Measurements from ENCODE around the gene TMED1. TPM values are rescaled to one million over a fixed set of nuclear protein-coding genes. Genes with fewer than 3 reads are reported as not detected.

The TMED1 gene
- polyA plus RNA-seq, 1 donor from 2014 or later = 20.2 TPM

GRCh38 chr19:10876459-10877240 lies 40.6 kb upstream of the TMED1 start:
- H3F3A ChIP-seq (ENCODE audit: insufficient read depth, low read length, poor library complexity, severe bottlenecking) = no peaks in the 10 kb centered on the region
- H3K27me3 ChIP-seq (ENCODE audit: insufficient read depth, low read depth, low read length) = no peaks in the 10 kb centered on the region
- H3K4me2 ChIP-seq (ENCODE audit: low read length) = no peak overlapping the region
- no peaks in the 10 kb centered on the region for H3K9me3 ChIP-seq (ENCODE audit: low read length)
- H3K79me2 ChIP-seq (replicated peaks; ENCODE audit: insufficient read depth, low read length) = peaks cover 70% of the 10 kb centered on the region
- no peaks in the 10 kb centered on the region for H4K20me1 ChIP-seq (ENCODE audit: insufficient read depth)
- H3K9ac ChIP-seq (ENCODE audit: low read length) = no peak overlapping the region
- no peak overlapping the region for H3K27ac ChIP-seq (ENCODE audit: low read length)
- H3K4me3 ChIP-seq (ENCODE audit: low read length) = no peak overlapping the region
- no peak overlapping the region for H2AFZ ChIP-seq (ENCODE audit: low read depth, low read length)
- H3K36me3 ChIP-seq (ENCODE audit: insufficient read depth, low read length) = no peaks in the 10 kb centered on the region
- no peaks in the 10 kb centered on the region for H3K9me2 ChIP-seq (ENCODE audit: insufficient read depth, low read length)
- TF ChIP-seq MXI1 (conservative IDR thresholded peaks at IDR 0.05; ENCODE audit: poor library complexity, severe bottlenecking) = no peak
- TF ChIP-seq TAF1 (IDR thresholded peaks at IDR 0.05; ENCODE audit: low read depth) = no peak
- no peak for TF ChIP-seq EZH2 (IDR thresholded peaks at IDR 0.05; ENCODE audit: borderline replicate concordance, insufficient read depth, low read length, poor library complexity, severe bottlenecking)
- TF ChIP-seq RAD21 (conservative IDR thresholded peaks at IDR 0.05) = no peak
- TF ChIP-seq SMC3 (conservative IDR thresholded peaks at IDR 0.05; ENCODE audit: poor library complexity) = no peak
- TF ChIP-seq POLR2AphosphoS5 (IDR thresholded peaks at IDR 0.05) = no peak
- no peak for TF ChIP-seq EP300 (conservative IDR thresholded peaks at IDR 0.05; ENCODE audit: poor library complexity, severe bottlenecking)
- TF ChIP-seq CTCF (IDR thresholded peaks at IDR 0.05; ENCODE audit: poor library complexity, severe bottlenecking) = no peak
- no peak for TF ChIP-seq REST (IDR thresholded peaks at IDR 0.05; ENCODE audit: borderline replicate concordance)

GRCh38 chr19:10874024-10874423 lies 38.0 kb upstream of the TMED1 start:
- H3F3A ChIP-seq (ENCODE audit: insufficient read depth, low read length, poor library complexity, severe bottlenecking) = no peaks in the 10 kb centered on the region
- H3K79me2 ChIP-seq (replicated peaks; ENCODE audit: insufficient read depth, low read length) = peaks cover 59% of the 10 kb centered on the region
- no peak overlapping the region for H2AFZ ChIP-seq (ENCODE audit: low read depth, low read length)
- H3K4me3 ChIP-seq (ENCODE audit: low read length) = no peak overlapping the region
- H3K9ac ChIP-seq (ENCODE audit: low read length) = no peak overlapping the region
- H4K20me1 ChIP-seq (ENCODE audit: insufficient read depth) = no peaks in the 10 kb centered on the region
- no peaks in the 10 kb centered on the region for H3K36me3 ChIP-seq (ENCODE audit: insufficient read depth, low read length)
- no peak overlapping the region for H3K4me2 ChIP-seq (ENCODE audit: low read length)
- no peak overlapping the region for H3K27ac ChIP-seq (ENCODE audit: low read length)
- TF ChIP-seq POLR2AphosphoS5 (IDR thresholded peaks at IDR 0.05) = no peak
- no peak for TF ChIP-seq EZH2 (IDR thresholded peaks at IDR 0.05; ENCODE audit: borderline replicate concordance, insufficient read depth, low read length, poor library complexity, severe bottlenecking)
- TF ChIP-seq CTCF (IDR thresholded peaks at IDR 0.05; ENCODE audit: poor library complexity, severe bottlenecking) = no peak
- TF ChIP-seq TAF1 (IDR thresholded peaks at IDR 0.05; ENCODE audit: low read depth) = no peak
- TF ChIP-seq SMC3 (conservative IDR thresholded peaks at IDR 0.05; ENCODE audit: poor library complexity) = no peak
- TF ChIP-seq REST (IDR thresholded peaks at IDR 0.05; ENCODE audit: borderline replicate concordance) = no peak
- TF ChIP-seq MXI1 (conservative IDR thresholded peaks at IDR 0.05; ENCODE audit: poor library complexity, severe bottlenecking) = no peak
- TF ChIP-seq RAD21 (conservative IDR thresholded peaks at IDR 0.05) = no peak
- no peak for TF ChIP-seq EP300 (conservative IDR thresholded peaks at IDR 0.05; ENCODE audit: poor library complexity, severe bottlenecking)
- H3K9me2 ChIP-seq (ENCODE audit: insufficient read depth, low read length) = no peaks in the 10 kb centered on the region
- H3K27me3 ChIP-seq (ENCODE audit: insufficient read depth, low read depth, low read length) = no peaks in the 10 kb centered on the region
- H3K9me3 ChIP-seq (ENCODE audit: low read length) = no peaks in the 10 kb centered on the region
